ENCODE results near the gene ZDHHC22.
A peak's percentile ranks its signal among the peaks of the same experiment; 100 is the strongest.

The ZDHHC22 gene

DNA sequence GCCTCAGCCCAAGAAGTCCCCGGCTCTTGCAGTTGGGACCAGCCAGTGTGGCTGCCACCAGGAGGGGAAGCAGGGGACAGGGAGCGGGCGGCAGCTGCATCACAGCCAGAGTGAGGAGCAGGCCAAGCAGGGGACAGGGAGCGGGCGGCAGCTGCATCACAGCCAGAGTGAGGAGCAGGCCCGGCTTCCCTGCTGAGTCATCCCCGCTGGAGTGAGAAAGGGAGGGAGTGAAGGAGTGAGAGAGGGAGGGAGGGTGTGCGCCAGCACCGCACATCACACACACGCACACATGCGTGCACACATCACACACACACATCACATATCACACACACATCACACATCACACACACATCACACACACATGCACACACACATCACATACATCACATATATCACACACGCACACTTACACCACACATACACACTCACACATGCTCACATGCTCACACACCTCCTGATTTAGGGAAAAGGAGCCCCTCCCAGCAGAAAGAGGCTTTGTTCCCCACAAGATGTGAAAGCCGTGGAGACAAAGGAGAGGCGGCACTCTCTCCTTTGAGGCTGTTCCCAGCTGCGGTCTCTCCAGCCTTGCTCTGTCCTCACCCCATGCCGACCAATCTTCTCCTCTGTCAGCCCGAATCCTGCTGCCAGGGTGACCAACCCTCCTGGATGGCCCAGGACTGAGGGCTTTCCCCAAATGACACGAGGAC is 16.7 kb upstream of the ZDHHC22 start:
- DNase-seq = peak in 55 of 58 donors; percentile 19 to 91 (median 73)

DNA sequence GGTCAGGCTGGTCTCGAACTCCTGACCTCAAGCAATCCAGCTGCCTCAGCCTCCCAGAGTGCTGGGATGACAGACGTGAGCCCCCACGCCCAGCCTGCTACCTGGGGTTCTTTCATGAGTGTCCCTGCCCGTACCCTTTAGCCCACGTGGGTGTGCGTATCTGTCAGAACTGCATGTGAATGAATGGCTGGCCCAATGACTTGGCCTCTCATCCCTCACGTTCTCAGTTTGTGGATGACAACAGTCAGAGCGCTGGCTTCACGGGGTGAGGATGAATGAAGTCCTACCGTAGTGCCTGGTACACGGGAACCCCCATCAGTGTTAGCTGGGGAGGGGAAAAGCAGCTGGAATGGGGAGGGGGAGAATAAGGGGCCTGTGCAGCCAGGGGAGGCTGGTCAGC is 16.1 kb upstream of the ZDHHC22 start:
- DNase-seq = peak in 1 of 58 donors; percentile 32

DNA sequence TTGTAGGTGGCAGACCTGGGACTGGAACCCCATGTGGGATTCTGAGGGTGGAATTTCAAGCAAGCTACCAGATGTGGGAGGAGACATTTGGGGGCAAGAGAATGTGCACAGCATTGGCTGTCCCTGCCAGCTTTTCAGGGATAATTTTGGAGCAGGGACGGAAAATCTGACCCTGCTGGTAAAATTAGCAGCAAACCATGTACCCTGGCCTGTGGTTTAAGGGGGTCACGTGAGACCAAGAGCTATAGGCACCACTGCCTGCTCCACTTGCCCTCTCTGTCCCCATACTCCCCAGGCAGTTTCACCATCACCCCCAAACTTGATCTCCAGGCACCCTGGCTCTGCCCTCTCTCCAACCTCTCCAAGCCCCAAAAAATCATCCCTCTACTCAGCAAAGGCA is 13.5 kb upstream of the ZDHHC22 start:
- DNase-seq = no peak

GRCh38 chr14:77154421-77154820 is 12.8 kb upstream of the ZDHHC22 start:
- DNase-seq = peak in 20 of 58 donors; percentile 11 to 65 (median 28)

GRCh38 chr14:77153802-77154201 is 12.2 kb upstream of the ZDHHC22 start:
- no peak for DNase-seq

GRCh38 chr14:77151918-77152588 is 10.5 kb upstream of the ZDHHC22 start:
- DNase-seq = no peak

GRCh38 chr14:77151245-77151644 is 9.7 kb upstream of the ZDHHC22 start:
- DNase-seq = peak in 5 of 58 donors; percentile 8 to 40 (median 29)

DNA sequence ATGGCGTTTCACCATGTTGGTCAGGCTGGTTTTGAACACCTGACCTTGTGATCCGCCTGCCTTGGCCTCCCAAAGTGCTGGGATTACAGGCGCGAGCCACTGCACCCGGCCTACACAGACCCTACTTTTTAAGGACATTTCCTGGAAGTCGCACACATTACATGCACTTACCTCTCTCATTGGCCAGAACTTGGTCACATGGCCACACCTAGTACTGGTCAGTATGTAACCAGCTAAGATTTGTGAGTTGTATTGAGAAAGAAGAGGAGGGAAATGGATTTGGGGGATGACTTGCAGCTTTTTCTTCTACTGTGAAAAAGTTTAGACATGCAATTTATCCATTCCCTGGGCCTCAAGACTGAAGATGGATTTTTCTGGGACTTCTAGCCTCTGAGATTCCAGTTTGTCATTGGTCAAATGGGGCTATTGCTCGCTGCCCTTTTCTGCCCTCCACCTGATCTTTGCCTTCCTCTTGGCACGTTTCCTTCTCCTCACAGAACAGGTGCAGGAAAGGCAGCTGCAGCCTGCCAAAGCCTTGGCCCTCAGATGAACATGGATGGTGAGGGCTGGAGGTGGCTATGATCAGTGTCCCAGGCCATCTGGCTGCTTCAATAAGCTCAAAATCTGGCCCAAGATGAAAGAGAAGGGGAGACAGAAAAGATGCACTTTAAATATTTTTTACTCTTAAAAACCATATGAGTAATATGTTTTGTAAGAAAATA is 7.1 kb upstream of the ZDHHC22 start:
- no peak for DNase-seq

- DNase-seq = no peak
These were observed 4.6 kb upstream of the ZDHHC22 start for GRCh38 chr14:77145975-77146740.

DNA sequence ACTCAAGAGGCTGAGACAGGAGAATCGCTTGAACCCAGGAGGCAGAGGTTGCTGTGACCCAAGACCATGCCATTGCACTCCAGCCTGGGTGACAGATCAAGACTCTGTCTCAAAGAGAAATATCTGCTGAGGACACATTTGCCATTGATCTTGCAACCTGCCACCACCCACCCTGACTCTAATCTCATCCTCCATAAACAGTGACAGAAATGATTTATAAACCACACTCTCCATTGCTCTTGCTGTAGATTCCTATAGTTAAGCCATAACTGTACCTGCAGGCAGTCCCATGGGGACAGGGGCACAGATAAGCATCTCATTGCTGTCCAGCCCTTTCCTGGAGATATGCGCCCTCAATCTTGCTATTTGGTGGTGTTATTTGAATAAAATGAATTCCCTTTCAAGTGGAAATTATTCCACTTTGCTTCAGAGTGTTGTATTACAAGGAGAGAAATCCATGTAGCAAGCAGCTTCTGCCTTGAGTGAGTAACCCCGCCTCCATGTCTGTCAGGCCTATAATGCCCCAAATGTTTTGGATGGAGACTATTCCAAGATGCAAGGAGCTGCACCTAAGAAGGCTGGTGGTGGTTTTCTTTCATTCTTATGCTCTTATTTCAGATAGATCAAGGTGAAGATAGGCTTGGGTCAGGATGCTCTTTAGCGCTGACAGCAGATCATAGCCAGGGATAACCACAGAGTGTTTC is 3.0 kb upstream of the ZDHHC22 start:
- no peak for DNase-seq

GRCh38 chr14:77143071-77143470 is 1.5 kb upstream of the ZDHHC22 start:
- DNase-seq = peak in 13 of 58 donors; percentile 9 to 44 (median 28)

DNA sequence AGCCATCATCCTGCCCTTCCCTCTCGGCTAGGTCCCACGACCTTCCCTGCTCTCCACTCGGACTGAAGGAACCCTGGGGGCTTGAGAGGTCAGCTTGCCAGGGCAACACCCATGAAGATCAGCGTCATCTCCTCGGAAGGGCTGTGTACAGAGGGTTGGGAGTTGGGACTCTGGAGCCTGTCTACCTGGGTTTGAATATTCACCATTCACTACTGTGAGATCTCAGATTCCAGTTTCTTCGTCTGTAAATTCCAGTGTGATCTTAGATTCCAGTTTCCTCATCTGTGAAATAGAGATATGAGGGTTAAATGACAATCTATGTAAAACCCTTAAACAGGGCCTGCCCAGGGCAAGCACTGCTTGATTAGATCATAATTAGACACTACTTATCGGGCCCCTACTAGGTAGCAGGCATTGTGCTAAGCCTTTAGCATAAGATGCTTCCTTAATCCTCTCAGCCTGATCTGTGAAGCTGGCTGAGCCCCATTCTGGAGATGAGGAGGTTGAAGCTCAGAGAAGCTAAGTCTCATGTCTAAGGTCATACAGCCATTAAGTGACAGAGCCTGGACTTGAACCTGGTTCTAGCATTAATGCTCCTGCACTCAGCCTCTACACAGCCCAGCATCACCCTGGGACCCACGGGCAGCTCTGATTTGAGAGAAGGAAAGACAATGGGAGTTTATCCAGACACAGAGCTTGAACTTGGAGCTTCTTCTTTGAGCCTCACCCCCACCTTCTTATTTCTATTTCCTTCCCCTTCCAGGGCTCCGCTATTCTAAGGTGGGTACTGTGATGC is 612 bp upstream of the ZDHHC22 start:
- DNase-seq = no peak

DNA sequence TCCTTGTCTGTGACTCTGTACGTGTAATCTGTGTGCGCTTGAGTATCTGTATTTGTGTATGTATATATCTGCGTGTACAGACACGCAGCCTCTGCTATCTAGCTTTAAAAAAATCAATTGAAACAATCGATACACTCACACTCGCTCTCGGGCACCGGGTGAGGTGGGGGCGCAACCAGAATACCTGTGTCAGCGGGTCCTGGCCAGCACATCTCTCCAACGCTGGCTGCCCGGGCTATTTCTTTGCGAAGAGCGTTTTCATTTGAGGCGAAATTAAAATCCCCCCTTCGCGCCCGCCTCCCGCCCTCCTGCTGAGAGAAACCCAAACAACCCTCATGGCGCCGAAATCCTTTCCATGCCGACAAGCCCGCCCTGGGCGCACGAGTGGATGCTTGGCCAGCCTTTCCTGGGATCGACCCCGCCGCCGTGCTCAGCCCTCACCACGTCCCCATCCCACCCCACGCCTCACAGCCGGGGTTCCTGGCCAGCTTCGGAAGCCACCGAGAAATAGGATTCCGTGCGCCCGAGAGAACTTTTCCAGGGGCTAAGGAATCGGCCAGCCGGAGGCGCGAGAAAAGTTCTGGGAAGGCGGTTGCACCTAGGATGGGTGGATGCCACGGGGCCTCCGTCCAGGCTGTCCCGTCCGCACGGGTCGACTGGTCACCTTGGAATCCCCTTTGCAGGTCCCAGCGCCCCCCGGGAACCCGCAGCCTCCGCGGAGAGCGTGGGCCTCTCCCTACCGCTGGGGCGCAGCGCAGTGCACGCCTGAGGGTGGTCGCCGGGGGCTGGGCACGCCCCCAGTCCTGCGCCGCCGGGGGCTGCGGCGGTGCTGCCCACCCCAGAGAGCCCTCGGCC is 1.0 kb downstream of the ZDHHC22 start:
- peak in 3 of 58 donors; percentile 28 to 37 (median 28) for DNase-seq

- peak in 32 of 58 donors; percentile 13 to 72 (median 28) for DNase-seq
These were observed 1.8 kb downstream of the ZDHHC22 start for GRCh38 chr14:77139540-77140358.

DNA sequence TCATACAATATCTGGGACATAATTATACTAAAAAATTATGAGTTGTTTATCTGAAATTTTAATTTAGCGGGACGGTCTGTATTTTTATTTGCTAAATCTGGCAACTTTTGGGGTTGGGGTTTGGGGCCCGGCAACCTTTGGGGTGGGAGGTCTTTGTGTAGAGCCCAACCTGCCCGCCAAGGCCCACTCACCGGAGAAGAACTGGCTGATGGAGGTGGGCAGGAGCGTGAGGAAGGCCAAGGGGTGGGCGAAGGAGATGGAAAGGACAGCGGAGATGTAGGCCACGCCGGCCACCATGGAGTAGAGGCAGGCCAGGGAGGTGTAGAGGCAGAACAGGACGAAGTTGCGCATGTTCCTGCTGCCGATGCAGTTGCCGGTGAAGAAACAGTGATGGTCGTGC is 2.6 kb downstream of the ZDHHC22 start:
- no peak for DNase-seq

DNA sequence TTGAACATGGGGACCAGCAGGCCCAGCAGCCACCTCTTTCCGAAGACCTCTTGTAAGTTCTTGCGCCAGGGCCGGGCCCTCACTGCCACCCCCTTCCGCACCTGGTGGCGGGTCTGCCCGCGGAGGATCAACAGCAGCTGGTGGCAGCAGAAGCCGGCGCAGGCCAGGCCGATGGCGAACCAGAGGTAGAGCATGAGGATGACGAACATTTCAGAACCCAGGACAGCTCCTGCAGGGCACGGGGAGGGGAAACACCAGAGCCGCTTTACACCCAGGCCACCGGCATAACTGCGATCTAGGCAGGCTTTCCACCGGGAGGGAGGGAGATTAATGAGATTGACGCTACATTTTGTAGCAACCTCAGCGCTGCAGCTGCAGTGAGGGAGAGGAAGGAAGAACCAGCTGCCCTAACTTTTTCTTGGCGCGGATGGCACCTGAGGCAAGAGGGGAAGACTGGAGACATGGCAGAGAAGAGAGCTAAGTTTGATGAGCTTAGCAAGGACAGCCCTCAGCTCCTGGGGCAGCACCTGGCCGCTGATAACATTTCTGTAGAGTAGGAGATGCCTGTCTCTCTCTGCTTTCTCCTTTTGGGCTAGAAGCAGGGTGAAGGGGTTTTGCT is 7.8 kb downstream of the ZDHHC22 start:
- peak in 4 of 58 donors; percentile 10 to 37 (median 22) for DNase-seq

GRCh38 chr14:77131871-77132486 is 9.6 kb downstream of the ZDHHC22 start:
- DNase-seq = no peak

Measured in anterior cingulate cortex (tissue), 58 donors.